ENCODE results near the gene TAS2R60. TPM values are rescaled to one million over a fixed set of nuclear protein-coding genes. Genes with fewer than 3 reads are reported as not detected.
A peak's percentile ranks its signal among the peaks of the same experiment; 100 is the strongest.
"Not testable (repeated sequence)": the region's sequence is repeated elsewhere in the genome, so short reads cannot be mapped to it uniquely, and the experiment has no call there.

Gene TAS2R60
- total RNA-seq, 1 donor from 2014 or later = not detected

GRCh38 chr7:143411976-143412708, 31.1 kb upstream of the TAS2R60 start:
- Histone ChIP-seq H3K4me1 (peaks cover 8 to 24% of the 10 kb centered on the region in 2 donors), H3K27ac (no peak overlapping the region), H3K4me3 (no peak overlapping the region), H3K27me3 (no peaks in the 10 kb centered on the region), H3K9me3 (no peaks in the 10 kb centered on the region), H3K36me3 (no peaks in the 10 kb centered on the region)
- TF ChIP-seq CTCF (IDR thresholded peaks at IDR 0.05) = no peak
- intact Hi-C loops (cut with DNase I) = no loop called here
- peak in 1 of 2 donors; percentile 39 for DNase-seq (ENCODE audit: low spot score in 2 of 2)

GRCh38 chr7:143413123-143413522, 30.1 kb upstream of the TAS2R60 start:
- peak in 1 of 2 donors; percentile 28 for DNase-seq (ENCODE audit: low spot score in 2 of 2)
- peaks cover 8 to 24% of the 10 kb centered on the region in 2 donors for H3K4me1 ChIP-seq
- no peaks in the 10 kb centered on the region for H3K9me3 ChIP-seq
- intact Hi-C loops (cut with DNase I) = no loop called here
- no peak overlapping the region for H3K27ac ChIP-seq
- no peak overlapping the region for H3K4me3 ChIP-seq
- no peaks in the 10 kb centered on the region for H3K36me3 ChIP-seq
- no peak for TF ChIP-seq CTCF (IDR thresholded peaks at IDR 0.05)
- no peaks in the 10 kb centered on the region for H3K27me3 ChIP-seq

- H3K27ac ChIP-seq = not testable (repeated sequence)
Observed at GRCh38 chr7:143415209-143415608, 28.0 kb upstream of the TAS2R60 start.

GRCh38 chr7:143415742-143416397, 27.4 kb upstream of the TAS2R60 start:
- intact Hi-C loops (cut with DNase I) = loop anchor here (1.0 to 5.0 kb wide), 5 partner anchors 36 to 175 kb away; partner anchors contain the start of genes CASP2 and FAM131B
- no peak for TF ChIP-seq CTCF (IDR thresholded peaks at IDR 0.05)
- Histone ChIP-seq H3K4me3 (no peak overlapping the region), H3K9me3 (no peaks in the 10 kb centered on the region), H3K36me3 (no peaks in the 10 kb centered on the region), H3K27ac (no peak overlapping the region), H3K27me3 (no peaks in the 10 kb centered on the region), H3K4me1 (peaks cover 6 to 8% of the 10 kb centered on the region in 2 donors)
- DNase-seq (ENCODE audit: low spot score in 2 of 2) = no peak

More at GRCh38 chr7:143415209-143415608, 28.0 kb upstream of the TAS2R60 start:
- not testable (repeated sequence) for H3K9me3 ChIP-seq; H3K4me1 ChIP-seq; H3K27me3 ChIP-seq; H3K4me3 ChIP-seq; H3K36me3 ChIP-seq; DNase-seq (ENCODE audit: low spot score in 2 of 2)
- intact Hi-C loops (cut with DNase I) = loop anchor here (5.0 kb wide), 2 partner anchors 53 to 108 kb away; partner anchors contain the start of gene FAM131B

GRCh38 chr7:143416565-143417149, 26.6 kb upstream of the TAS2R60 start:
- peak; percentile 65 to 81 (median 73) for TF ChIP-seq CTCF (IDR thresholded peaks at IDR 0.05)
- Histone ChIP-seq H3K9me3 (no peaks in the 10 kb centered on the region), H3K36me3 (no peaks in the 10 kb centered on the region), H3K4me1 (peaks cover 3 to 4% of the 10 kb centered on the region in 2 donors), H3K4me3 (no peak overlapping the region), H3K27me3 (no peaks in the 10 kb centered on the region), H3K27ac (no peak overlapping the region)
- intact Hi-C loops (cut with DNase I) = loop anchor here (1.0 to 5.0 kb wide), 5 partner anchors 36 to 176 kb away; partner anchors contain the start of genes CASP2 and FAM131B
- no peak for DNase-seq (ENCODE audit: low spot score in 2 of 2)
